Hematopoietic multipotent progenitor cell treated with erythropoietin and hydrocortisone succinate and interleukin-3 and kit ligand, for 6 days (in vitro differentiated cells): ENCODE data around the gene CCDC183.
"Not testable (repeated sequence)": the region's sequence is repeated elsewhere in the genome, so short reads cannot be mapped to it uniquely, and the experiment has no call there.

Source experiments
- DNase-seq: peaks from one replicate; pipeline ENCODE4 v3.0.0-alpha.2; 2015

CCDC183 gene

DNA sequence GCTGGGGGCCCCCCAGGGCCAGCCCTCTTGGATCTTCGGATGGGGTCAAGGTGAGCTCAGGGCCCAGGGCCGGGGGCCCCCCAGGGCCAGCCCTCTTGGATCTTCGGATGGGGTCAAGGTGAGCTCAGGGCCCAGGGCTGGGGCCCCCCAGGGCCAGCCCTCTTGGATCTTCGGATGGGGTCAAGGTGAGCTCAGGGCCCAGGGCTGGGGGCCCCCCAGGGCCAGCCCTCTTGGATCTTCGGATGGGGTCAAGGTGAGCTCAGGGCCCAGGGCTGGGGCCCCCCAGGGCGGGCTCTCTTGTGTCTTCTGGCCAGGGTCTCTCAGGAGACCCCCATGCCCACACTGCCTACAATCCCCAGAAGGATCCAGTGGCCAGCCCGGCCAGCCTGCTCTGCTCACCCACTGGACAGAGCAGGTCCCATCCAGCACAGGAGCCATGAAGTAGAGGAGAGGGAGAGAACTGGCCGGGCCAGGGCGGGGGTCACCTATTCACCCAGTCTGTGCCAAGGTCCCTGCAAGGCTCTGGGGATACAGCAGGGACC lies 6.9 kb downstream of the CCDC183 start:
- DNase-seq: not testable (repeated sequence)

DNA sequence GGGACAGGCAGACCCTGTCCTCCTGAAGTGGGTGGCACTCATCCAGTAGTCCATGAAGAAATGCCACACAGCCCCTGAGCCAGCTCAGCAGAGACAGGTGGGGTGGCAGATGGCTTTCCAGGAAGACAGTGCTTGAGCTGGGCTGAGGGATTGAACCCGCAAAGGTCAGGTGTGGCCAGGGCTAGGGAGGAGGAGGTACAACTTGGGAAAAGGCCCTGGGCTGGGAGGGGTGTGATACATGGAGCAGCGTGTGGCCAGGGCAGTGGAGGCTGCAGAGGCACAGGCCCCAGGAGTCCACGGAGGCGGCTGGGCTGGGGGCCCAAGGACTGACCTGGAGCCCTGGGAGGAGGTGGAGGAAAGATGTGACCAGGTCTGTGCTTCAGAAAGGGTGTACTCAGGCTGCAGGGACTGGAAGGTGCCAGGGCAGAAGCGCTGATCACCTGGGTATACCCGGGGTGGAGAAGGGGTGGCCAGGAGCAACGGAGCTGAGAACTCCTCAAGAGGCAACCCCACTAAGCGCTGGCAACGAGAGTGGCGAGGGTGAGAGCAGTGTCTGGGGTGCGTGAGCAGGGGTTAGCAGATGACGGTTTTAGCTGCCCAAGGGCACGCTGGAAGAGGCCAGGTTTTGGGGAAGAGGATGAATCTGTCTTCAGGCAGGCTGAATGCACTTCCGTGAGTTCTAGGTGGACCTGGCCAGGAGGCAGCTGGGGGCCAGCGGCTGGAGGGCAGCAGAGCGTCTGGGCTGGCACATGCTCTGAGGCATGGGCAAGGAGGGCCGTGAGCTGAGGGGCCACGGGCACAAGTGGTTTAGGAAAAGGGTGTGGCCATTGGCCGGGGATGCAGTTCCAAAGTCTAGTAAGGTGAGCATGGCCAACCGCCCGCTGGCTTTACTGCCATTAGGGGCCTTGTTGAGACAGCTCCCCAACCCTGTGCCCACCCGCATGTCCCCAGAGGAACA lies 7.7 kb downstream of the CCDC183 start:
- no peak for DNase-seq

DNA sequence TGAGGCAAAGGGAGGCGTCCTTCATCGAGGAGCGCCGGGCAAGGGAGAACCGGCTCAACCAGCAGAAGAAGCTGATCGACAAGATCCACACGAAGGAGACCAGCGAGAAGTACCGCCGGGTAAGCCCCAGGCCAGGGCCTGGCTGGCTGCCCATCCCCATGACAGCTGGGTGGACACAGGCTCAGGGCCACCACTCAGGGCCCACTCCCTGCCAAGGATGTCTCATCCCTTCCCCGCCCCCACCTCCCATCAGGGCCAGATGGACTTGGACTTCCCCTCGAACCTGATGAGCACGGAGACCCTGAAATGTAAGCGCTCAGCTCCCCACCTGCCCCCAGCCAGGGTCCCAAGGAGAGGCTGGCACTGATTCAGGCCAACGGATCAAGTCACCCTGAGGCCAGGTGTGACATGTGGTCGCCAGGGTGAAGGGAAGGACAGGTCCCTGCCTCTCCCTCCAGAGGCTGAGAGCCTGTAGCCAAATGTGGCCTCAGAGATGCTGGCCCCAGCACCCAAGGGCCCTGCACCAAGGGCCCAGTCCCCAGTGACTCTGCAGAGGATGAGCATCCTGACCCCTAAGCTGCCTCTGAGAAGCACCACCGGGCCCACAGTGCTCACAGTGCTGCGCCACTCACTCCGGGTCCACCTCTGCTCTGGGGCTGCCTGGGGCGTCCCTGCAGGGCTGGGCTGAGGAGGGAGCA lies 8.5 kb downstream of the CCDC183 start:
- DNase-seq: no peak

DNA sequence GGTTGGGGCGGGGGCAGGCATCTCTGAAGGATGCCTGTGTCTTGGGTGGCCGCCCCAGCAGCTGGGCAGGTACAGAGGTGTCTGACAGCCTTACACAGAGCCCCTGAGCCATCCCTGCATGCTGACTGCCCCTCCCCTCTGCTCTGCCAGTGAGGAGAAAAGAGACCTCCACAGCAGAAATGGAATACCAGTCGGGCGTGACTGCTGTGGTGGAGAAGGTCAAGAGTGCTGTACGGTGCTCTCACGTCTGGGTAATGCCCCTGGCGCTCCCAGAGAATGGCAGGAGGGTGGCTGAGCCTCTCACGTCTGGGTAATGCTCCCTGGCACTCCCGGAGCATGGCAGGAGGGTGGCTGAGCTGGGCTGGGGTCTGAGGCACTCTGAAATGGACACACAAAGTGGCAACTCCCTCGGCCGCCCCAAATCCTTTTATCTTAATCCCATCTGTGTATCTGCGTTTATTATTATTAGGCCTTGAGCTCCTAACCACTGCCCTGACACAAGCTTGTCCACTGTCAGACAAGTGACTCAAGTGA lies 9.1 kb downstream of the CCDC183 start:
- DNase-seq: no peak

DNA sequence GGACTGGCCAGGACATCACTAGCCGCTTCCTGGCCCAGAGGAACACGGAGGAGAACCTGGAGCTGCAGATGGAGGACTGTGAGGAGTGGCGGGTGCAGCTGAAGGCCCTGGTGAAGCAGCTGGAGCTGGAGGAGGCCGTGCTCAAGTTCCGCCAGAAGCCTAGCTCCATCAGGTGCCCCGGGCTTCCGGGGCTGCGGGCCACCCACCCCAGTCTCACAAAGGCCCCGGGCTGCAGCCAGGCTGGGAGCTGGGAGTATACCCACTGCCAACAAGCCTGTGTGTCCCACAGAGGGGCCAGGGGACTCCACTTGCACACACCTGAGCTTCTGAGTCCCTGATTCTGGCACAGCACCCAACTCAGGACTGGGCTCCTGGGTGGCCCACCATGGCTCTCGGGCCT lies 9.9 kb downstream of the CCDC183 start:
- DNase-seq: no peak

DNA sequence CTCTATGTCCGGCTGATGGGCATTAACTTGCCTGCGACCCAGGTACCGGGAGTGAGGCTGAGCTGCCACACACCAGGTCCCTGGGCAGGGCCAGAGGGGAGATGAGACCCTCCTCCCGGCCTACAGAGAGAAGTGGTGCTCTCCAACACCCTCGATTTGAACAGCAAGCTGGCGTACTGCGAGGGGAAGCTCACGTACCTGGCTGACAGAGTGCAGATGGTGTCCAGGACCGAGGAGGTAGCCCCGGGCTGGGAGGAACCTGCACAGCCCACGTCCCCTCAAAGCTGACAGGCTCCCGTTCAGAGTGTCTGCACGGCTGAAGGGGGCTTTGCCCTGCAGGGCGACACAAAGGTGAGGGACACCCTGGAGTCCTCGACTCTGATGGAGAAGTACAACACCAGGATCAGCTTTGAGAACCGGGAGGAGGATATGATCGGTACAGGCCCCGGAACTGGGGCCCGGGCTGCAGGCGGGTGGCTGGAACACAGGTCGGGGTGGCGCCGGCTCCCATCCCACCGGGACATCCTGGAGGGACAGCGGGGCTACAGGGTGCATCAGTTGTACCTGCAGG lies 10.6 kb downstream of the CCDC183 start:
- DNase-seq: no peak

DNA sequence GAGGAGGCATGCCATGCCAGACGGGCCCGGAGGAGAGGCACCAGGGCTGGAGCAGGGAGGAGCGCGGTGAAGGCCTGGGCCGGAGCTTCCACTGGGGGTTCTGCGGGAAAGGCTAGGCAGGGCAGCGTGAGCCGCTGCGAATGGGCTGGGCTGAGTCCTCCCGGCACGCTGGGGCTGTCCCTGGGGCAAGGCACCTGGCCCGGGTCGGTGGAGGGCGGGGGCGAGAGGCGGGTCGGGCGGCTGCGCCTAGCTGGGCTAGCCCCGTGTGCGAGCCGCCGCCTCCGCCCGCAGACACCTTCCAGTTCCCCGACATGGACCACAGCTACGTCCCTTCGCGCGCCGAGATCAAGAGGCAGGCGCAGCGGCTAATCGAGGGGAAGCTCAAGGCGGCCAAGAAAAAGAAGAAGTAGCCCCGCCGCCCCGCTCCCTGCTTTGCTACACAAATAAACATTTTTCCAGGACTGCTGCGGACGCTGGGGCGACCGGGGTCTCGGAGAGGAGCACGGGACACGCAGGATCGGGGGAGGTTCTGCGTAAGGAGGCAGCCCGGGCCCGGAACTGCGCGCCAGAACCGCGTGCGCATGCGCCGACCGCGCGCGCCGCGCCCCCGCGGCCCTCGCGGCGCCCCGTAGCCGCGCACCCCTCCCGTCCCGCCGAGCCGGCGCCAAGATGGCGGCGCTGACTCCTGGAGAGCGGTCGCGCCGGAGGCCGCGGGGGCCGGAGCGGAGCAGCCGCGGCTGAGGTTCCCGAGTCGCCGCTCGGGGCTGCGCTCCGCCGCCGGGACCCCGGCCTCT lies 11.3 kb downstream of the CCDC183 start, which contains the start of gene RABL6:
TSS of gene RABL6 (plus strand) at position 668 of the 794 bp plus-strand sequence. CDS start 249 bp downstream, outside the sequence.
- peak; percentile 84 for DNase-seq

DNA sequence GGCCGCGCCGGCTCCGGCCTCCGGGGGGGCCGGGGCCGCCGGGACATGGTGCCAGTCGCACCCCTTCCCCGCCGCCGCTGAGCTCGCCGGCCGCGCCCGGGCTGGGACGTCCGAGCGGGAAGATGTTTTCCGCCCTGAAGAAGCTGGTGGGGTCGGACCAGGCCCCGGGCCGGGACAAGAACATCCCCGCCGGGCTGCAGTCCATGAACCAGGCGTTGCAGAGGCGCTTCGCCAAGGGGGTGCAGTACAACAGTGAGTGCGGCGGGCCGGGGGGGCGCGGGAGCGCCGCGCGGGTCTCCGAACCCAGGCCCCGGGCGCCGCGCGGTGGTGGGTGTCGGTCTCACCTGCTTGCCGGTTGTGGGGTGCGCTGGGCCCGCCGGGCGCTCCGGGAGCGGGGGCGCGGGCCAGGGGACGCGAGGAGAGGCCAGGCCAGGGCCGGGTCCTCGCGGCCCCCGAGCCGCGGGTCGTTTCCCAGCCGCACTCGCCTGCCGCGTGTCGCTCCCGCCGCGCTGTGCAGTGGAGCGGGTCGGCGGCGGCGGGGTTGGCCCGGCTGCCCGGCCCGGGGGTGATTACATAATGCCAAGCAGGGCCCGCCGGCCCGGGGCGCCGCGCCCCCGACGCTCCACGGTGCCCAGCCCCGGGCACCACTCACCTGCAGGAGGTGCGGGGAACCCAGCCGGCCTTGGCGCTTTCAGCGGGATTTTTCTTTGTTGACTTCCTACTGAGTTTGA lies 12.1 kb downstream of the CCDC183 start:
- peak; percentile 36 for DNase-seq

DNA sequence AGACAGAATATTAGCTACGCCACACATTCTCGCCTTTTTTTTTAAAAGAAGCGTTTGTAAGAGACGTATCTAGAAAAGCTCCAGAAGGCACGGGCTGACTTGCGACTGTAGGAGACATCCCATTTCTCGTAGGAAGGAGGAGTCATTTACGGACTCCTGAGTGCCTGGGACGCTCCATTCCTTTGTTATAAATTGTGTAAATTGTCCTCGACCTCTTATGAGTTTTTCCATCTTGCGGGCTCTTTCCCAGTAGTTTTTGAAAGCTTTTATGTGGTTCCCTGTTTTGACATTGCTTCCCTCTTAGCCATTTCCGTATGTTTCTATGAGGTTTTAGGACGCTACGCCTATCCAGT lies 12.6 kb downstream of the CCDC183 start:
- DNase-seq: peak; percentile 53

DNA sequence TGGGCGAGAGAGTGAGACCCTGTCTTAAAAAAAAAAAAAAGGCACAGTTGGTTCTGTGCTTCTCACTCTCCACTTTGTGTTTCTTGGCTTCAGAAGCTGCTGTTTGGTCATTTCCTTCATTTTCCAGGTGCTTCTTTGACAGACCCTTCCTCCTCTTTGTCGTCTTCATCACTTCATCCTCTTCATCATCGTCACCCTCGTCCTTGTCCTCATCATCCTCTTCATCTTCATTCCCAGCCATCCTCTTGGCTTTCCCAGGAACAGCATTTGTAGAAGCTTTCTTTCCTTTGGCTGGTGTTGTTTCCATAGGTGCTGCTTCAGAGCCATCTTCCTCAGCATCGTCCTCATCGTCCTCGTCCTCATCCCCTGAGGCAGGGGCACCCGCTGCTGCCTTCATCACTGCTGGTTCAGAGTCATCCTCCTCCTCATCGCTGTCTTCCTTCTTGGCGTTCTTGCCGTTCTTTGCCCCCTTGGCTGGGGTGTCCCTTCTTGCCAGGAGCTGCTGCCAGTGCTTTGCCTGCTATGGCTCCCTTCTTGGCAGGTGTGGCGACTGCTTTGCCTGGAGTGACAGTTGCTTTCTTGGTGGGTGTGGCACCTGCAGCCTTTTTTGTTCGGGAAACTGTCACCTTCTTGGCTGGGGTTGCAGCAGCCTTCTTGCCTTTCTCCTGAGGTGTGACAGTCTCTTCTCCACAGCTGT lies 18.7 kb downstream of the CCDC183 start:
- DNase-seq: no peak

DNA sequence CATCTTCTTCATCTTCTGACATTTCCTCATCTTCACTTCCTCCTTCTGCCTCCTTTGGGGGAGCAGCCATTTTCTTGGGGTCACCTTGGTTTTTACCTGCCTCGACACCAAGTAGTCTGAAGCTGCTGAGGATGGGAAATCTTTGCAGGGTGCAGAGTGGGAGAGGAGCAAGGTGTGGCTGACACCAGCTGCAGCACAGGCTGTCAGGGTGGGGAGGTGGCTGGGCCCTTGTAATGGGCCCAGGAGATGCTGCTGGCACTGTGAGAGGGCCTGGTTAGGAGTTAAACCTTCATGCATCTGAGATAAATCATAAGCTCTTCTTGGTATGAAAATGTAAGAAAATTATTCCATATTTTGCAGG lies 19.3 kb downstream of the CCDC183 start:
- no peak for DNase-seq

DNA sequence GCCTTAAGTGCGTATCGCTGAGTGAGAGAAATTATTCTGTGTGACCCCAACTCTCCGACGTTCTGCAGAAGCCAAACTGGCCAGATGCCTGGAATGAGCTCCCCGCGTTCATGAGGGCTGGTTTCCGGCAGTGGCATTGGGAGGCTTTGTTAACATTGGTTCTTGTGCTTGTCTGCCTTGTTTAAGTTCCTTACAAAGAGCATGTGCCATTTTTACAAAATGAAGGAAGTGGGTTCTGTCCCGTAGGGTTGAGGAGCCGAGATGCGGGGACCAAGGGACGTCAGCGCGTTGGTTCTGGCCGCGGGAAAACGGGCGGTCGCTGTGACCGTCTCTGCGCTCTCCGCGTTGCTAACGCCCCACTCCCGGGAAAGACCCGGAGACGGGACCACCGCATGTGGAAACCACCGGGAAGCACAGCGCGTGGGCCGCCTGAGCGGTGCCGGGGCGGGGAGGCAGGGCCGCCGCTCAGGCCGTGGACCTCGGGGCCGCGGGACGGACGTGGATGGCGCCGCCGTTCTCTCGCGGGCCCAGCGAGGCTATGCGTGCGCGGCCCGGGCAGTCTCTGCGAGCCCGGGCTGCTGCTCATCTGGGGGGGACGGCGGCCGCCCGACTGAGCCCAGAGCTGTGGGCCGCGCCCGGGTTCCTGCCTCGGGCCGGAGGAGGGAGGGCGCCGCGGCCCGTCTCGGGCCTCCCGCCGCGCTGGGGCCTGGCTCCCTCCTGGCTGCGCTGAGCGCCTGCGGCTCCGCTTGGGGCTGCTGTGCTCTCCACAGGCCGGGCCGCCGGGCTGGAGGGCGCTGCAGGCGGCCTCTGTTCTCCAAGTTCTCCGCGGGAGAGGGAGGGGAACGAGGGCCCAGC lies 25.1 kb downstream of the CCDC183 start:
- DNase-seq: peak; percentile 37

DNA sequence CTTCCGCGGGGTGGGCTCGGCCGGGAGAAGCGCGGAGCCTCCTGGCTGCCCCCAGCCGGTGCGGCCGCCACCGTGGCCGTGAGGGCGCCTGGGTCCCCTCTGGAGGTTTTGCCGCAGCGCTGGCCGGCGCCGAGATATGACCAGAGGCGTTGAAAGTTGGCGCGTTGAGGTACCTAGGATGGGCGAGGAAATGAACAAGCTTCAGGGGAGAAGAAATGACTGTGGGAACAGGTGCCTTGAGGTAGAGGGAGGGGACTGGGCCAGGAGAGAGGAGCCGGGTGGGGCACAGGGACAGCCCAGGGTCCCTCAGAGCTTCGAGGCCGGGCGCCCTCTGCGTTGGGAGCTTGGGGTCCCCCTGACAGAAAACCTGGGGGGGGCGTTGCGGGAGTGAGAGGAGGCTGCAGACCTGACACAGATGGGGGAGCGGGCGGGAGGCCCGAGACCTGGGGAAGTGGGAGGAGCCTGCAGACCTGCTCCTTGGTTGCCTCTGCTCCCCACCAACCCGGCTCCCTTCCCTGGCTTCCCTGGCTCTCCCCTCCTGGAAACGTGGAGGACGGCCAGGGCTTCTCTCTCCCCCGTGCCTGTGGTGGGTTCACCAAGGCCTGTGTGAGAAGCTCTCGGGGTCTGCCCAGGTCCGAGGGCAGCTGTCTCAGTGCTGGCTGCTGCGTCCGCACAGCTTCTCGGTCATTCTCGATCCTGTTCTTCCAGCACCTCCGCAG lies 25.8 kb downstream of the CCDC183 start:
- no peak for DNase-seq

DNA sequence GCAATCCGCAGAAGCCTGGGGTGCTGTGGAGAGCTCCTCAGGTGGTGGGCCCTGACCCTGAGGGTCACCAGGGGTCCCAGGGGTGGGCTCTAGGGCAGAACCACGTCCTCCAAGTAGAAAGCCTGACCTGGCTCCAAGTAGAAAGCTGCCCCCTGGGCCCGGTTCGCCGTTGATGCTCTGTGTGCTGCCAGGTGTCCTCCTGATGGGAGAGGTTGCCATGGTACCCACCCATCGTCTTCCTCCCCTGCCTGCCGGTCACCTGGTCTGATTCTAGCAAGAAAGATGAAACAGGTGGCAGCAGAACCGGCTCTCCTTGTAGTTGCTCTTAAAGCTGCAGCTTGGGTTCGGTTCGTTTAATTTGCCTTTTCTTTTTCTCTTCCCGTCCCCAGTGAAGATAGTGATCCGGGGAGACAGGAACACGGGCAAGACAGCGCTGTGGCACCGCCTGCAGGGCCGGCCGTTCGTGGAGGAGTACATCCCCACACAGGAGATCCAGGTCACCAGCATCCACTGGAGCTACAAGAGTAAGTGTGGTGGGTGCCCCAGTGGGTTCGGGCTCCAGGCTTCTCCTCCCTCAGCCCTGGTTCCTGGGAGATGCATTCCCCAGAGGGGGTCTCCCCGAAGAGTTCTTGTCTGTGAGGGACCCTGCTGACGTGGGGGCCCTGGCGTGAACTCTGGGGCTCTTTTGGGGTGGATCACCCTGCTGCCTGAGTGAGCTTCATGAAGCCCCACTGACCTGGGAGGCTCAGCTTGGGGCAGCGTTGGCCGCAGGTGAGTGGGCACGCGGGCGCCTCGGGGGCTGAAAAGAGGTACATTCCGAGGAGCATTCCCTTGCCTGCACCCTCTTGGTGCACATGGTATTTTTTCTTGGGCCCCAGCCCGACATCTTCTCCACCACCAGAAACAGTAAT lies 27.3 kb downstream of the CCDC183 start:
- DNase-seq: no peak

DNA sequence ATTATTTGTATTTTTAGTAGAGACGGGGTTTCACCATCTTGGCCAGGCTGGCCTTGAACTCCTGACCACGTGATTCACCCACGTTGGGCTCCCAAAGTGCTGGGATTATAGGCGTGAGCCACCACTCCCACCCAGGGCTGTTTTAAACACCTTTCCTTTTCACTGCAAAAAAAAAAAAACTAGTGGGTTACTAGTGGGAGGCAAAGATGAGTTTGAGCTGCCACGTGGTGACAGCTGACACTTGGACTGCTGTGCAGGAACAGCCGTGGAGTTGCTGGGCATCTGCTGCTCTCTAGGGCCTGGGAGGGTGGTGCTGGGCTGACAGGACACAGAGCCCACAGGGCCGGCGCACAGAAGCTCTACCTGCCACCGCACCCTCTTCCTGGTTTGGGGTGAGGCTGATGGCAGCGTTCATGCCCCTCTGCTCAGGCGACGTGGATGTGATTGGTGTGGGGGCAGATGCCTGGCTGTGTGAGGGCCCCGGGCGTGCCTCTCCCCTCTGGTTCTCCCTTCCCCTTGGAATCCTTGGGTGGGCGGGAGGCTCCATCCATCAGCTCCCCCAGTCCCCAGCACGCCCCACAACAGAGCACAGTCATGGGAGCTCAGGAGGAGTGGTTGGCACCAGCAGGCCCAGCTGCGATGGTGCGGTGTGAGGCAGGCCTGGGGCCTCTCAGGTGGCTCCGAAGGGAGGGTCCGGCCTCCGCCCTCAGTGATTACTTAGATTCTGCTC lies 28.5 kb downstream of the CCDC183 start:
- DNase-seq: no peak

DNA sequence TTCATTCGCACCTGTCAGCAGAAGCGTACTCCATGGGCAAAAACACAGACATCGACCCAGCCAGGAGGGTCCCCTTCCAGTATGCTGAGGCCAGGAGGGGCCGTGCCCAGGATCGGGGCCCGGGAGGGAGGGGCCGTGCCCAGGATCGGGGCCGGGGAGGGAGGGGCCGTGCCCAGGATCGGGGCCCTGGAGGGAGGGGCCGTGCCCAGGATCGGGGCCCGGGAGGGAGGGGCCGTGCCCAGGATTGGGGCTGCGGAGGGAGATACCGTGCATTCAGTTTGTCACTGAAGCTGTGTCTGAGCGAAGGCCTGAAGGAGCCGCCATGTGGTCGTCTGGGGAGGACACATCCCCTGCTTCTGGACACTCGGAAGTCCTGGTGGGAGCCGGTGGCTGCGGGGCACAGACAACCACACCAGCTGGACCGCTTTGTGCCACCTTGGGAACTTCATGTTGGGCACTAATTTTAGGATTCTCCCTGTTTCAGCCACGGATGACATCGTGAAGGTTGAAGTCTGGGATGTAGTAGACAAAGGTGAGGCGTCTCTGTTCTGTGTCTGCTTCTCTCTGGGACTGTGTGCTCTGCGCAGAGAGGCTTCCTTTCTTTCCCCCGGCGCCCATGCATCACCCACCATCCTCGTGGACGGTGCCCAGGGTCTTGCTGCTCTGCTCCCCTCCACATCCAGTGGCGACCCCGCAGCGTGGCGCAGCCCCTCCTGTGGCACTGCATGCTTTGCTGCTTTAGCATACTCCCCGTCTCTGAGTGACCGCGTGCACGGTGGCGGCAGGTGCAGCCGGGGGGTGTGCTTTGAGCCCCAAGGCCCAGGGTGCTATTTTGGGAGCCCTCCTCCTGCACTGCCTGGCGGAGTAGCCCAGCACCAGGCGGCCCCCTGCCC lies 29.4 kb downstream of the CCDC183 start:
- no peak for DNase-seq

DNA sequence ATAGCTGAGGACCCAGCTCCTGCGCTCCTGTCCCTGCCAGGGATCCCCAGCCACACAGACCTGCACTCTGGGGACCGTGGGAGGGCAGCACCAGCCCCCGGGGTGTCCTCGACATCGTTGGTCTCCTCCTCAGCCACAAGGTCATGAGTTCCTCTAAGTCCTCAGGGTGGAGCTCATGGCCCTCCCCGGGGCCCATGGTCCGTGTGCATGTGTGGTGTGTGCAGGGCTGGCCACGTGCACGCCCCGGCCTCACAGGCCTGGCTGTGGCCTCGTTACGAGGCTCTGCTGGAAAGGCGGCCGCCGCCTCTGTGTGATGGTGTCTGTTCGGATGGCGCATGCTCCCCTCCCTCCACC lies 30.0 kb downstream of the CCDC183 start:
- no peak for DNase-seq
